GM19328 (cell line): ENCODE results near the gene EIF2D.
"Not testable (repeated sequence)": the region's sequence is repeated elsewhere in the genome, so short reads cannot be mapped to it uniquely, and the experiment has no call there.

Experiments
- ATAC-seq: cut with Tn5 transposase; IDR thresholded peaks from one replicate; pipeline ENCODE4 v1.9.1; 2021; ENCODE audit warnings: mild to moderate bottlenecking, moderate library complexity; ENCODE audit not compliant: unreplicated experiment

EIF2D gene

GRCh38 chr1:206635978-206636345 lies 23.7 kb upstream of the EIF2D start:
- no peak for ATAC-seq

GRCh38 chr1:206635080-206635977 lies 23.1 kb upstream of the EIF2D start, which contains the start of gene DYRK3:
DYRK3 (plus strand) TSS chr1:206635536; CDS start chr1:206635704, 168 bp downstream.
- peak; percentile 91 for ATAC-seq

DNA sequence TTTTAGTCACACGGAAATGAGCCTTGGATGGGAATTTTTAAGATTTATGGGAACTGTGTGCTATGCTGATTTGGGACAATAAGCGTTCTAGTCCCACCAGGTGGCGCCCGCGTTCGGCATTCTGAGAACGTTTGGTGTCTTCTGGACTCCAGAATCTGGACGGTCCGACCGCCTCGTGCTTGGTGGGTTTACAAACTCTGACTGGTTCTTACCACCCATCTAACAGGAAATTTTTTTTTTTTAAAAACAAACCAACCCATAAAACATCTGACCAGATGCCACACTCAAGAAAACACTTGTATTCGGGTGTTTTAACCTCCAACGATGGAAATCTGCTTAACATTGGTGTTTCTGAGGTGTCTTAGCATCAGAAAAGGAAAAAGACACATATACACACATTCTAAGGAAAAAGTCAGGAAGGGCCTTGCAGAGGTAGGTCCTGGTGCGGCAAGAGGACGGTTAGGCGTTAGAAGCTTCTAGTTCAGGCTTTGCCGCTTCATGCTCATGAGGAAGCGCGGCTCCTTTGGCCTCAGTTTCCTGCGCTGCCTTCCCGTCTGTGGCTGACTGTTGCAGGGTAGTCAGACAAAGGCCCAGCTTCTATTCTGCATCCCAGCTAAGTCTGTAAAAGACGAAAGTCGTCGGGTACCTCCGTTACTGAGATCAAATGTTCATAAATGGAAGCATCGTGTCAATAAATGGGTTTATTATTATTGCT lies 22.3 kb upstream of the EIF2D start:
- no peak for ATAC-seq

GRCh38 chr1:206633708-206634121 lies 21.4 kb upstream of the EIF2D start:
- ATAC-seq = no peak

DNA sequence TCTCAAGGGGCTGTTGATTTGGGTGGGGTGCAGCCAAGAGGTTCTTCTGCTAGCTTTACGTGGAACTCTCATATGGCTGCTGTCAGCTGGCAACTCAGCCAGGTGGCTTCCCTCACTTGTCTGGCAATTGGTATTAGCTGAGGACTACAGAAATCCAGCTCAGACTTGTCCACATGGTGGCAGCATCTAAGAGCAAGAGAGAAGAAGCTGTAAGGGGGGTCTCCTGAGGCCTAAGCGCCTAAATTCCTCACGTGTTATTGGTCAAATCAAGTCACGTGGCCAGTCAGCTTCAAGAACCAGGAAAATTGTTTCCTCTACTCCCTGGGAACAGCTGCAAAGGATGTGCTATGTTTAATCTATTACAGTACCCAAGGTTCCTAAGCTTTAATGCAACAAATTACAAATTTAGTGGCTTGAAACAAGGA lies 18.8 kb upstream of the EIF2D start:
- ATAC-seq = no peak

GRCh38 chr1:206628916-206629315 lies 16.7 kb upstream of the EIF2D start:
- no peak for ATAC-seq

GRCh38 chr1:206626396-206626795 lies 14.1 kb upstream of the EIF2D start:
- ATAC-seq = not testable (repeated sequence)

- no peak for ATAC-seq
Observed at GRCh38 chr1:206609229-206609991, 2.9 kb downstream of the EIF2D start.

DNA sequence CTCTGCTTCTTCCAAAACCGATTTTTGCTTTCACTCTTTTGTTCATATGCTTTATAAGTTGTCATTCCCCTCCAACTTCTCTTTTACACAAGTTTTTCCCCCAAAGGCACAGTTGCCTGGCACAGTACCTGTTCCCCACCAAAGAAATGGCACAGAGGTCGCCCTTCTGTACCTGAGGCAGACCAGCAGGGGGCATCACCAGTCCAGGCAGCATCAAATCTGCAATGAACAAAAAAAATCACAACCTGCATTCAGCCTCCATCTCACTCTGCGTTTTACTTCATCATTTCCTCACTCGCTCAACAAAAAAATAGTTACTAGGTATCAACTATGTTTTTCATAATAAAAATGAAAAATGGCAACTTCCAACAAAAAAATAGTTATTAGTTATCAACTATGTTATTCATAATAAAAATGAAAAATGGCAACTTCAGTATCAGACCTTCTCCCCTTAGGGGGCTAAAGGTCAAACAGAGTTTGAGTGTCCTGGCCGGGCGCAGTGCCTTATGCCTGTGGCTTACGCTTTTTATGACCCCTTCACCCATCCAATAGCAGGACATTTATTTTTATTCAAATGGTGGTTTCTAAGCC lies 4.1 kb downstream of the EIF2D start:
- no peak for ATAC-seq

GRCh38 chr1:206606867-206607266 lies 5.4 kb downstream of the EIF2D start:
- no peak for ATAC-seq

DNA sequence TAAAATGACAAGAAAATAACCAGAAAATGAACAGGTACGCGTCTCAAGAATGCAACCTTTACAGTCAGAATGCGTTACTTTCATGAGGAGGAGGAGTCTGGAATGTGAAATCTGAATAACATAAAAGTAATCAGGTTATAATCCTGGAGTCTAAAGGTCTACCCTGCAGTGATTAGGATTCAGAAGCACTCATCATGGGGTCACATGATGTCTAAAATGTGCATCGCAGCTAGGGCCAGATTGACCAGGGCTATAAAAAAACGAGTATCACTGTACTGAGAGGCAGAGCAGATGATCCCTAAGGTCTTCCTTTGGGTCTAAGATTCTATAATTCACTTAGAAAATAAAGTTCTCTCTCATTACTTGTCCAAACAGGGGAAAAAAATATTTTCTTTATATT lies 7.4 kb downstream of the EIF2D start:
- no peak for ATAC-seq

- no peak for ATAC-seq
Observed at GRCh38 chr1:206600527-206600926, 11.7 kb downstream of the EIF2D start.

DNA sequence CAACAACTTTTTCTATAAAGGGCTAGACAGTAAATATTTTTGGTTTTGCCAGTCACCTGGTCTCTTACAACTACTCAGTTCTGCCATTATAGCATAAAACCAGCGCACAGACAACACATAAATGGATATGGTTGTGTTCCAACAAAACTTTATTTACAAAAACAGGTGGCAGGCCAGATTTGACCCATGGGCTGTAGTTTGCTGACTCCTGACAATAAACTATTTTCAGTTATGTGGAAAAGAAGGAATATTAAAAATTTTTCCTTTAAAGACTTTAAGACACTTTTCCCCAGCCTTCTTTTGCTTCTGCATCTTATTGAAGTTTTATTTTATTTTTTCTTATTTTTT lies 16.0 kb downstream of the EIF2D start:
- no peak for ATAC-seq

GRCh38 chr1:206595581-206596318 lies 16.5 kb downstream of the EIF2D start:
- no peak for ATAC-seq

GRCh38 chr1:206593351-206593925 lies 18.8 kb downstream of the EIF2D start:
- ATAC-seq = no peak

- ATAC-seq = no peak
Observed at GRCh38 chr1:206591696-206592095, 20.6 kb downstream of the EIF2D start.

DNA sequence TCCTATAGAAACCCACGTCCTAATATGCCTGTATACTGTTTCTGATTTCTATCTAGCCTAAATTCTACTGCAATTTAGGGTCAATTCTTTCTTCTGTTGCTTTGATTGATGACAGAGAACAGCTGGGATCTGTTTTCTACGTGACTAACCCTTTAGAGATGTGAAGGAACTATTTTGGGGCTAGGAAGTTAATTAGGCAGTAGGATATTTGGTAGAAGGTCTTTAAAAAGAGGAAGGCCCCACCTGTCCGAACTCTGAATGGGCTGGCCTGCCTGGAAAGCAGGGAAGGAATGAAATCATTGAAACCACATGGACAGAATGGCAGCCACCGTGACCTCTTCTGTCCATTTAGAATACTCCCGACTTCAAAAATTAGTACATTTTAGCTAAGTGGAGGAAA lies 21.0 kb downstream of the EIF2D start:
- ATAC-seq = no peak

GRCh38 chr1:206590025-206590758 lies 22.1 kb downstream of the EIF2D start:
- ATAC-seq = no peak

DNA sequence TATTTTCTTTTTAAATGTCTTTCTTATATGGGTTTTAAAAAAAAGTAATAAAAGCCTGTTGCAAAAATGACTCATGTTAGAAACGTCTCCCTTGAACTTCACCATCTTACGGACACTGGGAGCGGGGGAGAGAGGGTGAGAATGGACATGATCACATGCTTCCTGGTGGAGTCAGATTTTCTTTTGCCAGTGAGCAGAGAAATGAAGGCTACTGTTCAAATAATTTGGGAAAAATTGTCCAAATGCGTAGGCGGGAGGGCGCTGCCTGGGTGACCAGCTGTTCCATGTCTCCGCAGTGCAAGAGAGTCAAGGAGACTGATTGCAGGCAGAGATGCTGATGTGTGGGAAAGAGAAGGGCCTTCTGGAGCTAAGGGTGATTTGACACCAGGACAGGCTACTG lies 23.1 kb downstream of the EIF2D start:
- no peak for ATAC-seq
